Activated T-helper 9 cell treated with anti-CD3 and anti-CD28 coated beads, Interleukin-2, amount 50 U/mL, for 16 hours (primary cell): ENCODE measurements around the gene JAZF1.
"Not testable (repeated sequence)": the region's sequence is repeated elsewhere in the genome, so short reads cannot be mapped to it uniquely, and the experiment has no call there.

Experiments
- DNase-seq: peaks from one replicate; pipeline ENCODE4 v3.0.0-alpha.2; 2020; ENCODE audit warnings: low read depth

JAZF1 gene

DNA sequence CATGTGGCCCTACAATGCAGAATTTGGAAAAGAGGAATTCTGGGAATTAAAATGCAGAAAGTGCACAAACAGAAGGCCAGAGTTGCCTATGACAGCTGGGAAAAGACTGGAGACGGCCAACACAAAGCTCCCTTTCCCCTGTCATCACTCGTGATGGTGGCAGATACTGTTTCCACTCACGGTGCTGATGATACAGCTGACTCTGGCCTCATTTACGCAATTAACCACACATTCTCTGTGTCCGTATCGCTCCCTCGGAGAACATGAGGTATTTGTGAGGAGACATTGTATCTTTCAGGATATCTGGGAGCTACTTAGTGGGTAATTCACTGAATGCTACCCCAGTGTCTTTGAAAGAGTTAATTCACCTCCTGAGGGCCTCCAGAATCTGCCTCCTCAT, 267.8 kb downstream of the JAZF1 start:
- no peak for DNase-seq

DNA sequence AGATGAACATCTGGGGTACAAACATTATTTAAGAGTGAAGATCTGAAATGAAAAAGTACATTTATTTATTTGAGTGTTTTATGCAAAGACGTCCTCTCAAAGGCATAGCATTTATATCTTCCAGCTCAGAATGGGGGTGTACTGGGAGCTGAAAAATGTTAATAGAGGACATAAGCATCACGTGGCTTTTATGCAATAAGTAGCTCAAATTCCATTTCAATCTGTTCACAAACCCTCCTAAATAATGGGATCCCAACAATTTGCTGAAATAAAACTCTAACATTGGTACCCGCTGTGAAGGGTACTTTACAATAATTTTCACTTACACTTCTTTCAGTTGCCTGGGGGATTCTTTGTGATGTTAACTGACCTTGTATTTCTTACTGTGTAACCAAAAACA, 268.7 kb downstream of the JAZF1 start:
- DNase-seq = no peak

DNA sequence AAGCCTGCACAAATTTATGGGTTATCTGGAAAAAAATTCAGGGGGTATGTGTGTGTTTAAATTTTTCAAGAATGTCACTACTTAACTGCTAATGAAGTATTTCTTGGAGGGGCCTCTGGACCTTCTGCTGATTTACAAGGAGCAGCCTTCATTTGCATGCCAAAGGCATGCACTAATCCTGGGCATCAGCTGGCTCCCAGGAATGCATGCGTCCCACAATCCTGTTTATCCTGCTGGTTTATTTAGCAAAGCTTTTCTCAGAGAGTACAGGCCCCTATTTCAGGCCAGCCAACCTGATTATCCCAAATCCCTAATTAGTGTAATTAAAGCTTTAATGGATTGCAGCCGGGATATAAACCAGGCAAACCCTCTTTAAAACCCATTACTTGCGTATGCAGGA, 270.3 kb downstream of the JAZF1 start:
- DNase-seq = no peak

DNA sequence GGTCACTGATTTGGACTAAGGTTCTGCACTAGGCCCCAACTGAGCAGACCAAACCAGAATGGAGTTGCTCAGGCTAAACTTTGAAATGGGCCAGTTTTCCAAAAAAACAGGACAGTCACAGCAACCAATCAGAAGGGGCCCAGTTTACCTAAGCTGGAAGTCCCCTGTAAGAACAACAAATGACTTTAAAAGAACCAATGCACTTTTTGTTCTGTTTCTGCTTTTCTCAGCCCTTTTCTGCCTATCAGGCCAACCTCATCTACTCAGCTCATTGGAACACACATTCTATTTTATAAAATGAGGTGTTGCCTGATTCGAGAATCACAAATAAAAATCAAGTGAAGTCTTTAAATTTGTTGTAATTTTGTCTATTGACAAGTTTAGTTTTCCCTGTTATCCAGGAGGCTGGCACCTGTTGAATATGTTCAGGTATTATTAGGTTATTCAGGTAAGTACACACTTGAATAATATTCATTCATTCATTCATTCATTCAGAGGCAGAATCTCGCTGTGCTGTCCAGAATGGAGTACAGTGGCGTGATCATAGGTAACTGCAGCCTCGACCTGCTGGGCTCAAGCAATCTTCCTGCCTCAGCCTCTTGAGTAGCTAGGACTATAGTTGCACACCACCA, 271.9 kb downstream of the JAZF1 start:
- DNase-seq = no peak

DNA sequence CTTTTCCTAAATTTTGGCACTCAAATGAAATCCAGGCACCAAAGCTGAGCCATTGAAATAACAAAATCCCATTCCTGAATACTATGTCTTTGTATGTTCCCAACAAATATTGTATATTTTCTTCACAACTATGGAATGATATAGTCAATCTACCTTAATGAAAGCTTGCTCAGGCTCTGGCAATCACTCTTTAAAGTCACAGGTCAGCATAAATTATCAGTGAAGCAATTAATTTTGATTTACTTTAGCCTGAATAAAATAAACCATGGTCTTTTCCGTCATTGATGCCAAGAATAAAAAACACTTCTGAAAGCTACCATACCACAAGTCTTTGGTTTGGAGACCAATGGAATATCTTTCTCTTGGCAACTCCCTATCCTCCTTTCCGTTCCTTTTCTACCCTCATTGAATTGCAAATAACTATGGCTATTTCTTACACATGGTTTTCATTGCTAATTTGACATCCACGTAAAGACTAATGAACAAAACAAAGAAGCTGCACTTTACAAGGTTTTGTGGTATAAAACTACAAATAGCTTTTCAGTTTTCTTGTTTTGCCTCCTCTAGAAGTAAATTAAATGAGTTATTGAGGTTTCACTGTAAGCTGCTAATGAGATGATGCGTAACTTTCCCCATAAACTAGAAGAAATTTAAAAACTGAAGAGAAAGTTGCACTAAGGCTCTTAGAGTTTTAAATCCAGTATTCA, 274.1 kb downstream of the JAZF1 start:
- DNase-seq = no peak

DNA sequence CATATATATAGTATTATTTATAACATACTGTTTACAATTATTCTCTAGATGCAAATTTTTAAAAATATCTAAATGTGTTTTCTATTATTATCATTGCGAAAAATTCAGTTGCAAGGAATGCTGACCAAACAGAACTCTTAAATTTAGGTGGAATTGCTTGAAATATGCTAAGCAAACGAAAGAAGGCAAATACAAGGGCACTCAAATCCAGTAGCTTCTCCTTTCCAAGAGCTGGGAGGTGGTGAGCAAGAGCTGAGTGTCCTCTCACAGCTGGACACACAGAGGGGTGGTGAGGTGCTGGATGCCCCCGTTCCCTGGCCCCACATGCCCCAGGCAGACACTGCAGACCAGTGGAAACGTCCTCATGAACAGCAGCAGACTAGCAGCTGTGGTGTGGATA, 274.6 kb downstream of the JAZF1 start:
- no peak for DNase-seq

DNA sequence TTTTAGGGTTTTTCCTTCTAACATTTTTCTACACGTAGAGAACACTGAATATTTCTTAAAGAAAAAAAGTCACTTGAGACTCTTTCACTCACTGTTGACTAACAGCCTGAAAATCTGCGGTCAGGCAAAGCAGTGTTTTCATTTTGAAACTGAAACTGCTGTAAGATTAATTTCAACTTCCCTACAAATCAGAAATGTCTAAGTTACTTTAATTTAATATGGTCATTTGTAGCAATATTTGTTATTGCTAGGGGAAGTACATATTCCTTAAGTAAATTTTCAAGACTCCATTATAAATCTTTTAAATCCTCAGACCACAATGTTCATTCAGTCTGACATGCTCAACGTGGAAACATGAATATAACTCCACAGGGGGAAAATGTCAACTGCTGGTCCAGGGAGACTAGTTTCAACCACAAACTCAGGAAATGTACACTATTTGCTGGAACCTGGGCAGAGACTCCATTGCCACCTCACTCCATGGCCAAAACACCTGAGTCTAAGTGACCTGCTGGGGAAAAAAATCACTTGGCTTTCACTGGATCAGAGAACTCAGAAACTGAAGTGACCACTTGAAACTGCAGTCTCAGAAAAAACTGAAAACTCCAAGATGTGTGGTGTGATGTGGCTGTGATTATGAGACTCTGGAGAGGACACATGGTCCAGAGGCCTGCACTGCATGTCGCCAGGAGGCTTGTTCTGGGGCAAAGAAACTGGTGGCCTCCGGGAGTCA, 279.4 kb downstream of the JAZF1 start:
- DNase-seq = no peak

DNA sequence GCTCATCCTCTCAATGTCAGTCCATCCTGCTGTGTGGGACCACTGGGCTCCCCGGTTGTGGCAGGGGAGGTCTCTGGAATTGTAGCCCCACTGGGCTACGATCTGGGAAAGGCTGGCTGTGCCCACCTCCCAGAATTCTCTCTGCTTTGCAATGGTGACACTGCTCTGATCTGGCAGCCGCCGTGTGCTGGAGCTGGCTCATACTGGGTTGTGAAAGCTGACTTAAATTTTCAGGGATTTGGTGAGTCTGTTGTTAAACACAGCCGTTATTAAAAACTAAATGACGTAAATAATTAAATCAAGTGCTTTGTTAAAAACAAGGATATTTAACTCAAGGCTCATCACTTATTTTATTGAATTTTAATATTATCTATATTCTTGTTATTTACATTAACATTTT, 280.6 kb downstream of the JAZF1 start:
- DNase-seq = no peak

DNA sequence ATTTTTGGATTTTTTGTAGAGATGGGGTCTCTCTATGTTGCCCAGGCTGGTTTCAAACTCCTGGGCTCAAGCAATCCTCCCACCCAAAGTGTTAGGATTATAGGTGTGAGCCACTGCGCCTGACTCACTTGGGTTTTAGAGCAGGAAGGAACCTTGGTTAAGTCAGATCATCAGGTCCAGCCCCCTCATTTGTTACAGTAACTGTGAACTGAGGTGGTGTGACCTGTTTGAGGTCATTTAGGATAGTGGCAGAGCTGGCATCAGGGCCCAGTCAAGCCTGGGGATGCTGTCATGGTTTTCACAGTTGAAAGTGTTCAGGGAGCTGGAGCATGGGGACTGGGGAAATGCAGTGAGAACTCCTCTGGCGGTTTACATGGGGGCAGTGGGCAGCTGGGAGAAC, 281.0 kb downstream of the JAZF1 start:
- no peak for DNase-seq

DNA sequence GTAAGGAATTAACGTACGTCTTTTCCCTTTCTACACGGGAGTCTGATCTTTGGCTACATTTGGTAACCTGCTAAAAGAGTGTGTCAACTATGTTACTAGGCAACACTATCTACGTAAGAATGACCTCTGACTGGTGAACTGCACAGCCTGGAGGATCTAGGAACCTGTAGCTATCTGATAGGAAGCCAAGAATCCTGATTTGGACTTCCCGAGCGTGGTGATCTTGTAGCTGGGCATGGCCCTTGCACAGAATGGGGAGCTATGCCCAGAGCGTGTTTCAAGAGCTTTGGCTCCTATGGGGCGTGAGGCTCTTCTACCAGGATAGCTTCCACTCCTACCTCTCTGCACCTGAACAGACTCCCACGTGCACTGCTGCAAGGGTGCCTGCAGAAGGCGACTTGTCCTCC, 283.2 kb downstream of the JAZF1 start:
- no peak for DNase-seq

DNA sequence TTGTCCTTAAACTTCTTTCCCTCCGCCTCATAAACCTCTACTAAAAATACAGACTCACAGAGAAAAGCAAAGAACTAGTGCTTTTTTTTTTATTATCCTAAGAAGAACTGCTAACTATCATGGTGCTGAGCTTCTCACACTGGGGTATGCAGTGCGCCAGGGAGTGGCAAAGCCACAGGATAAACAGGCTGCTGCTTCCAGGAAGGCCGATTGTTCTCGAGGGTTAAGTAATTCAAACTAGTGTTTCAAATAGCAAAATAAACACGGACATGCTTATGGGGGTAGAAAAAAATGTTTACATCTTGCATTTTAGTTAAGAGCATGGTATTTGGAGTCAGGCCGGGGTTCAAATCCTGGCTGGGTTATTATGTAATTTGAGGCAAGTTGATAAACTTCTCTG, 283.6 kb downstream of the JAZF1 start:
- DNase-seq = no peak

DNA sequence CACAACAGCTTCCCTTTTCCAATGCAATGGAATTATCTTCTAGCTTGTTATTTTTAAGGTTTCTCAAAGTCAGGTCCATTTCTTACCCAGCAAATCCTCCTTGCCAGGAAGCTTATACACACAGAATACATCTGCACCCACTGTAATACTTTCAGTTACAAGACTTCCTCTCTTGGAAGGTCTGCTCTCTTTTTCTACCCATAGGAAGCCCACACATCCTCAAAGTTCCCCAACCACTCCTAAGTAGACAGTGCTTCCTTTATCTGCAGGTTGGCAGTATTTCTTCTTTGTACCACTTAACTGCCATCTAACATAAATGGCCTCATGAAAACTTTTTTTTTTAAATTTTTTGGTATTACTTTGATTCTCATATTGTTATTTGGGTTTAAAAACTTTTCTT, 285.0 kb downstream of the JAZF1 start:
- no peak for DNase-seq

DNA sequence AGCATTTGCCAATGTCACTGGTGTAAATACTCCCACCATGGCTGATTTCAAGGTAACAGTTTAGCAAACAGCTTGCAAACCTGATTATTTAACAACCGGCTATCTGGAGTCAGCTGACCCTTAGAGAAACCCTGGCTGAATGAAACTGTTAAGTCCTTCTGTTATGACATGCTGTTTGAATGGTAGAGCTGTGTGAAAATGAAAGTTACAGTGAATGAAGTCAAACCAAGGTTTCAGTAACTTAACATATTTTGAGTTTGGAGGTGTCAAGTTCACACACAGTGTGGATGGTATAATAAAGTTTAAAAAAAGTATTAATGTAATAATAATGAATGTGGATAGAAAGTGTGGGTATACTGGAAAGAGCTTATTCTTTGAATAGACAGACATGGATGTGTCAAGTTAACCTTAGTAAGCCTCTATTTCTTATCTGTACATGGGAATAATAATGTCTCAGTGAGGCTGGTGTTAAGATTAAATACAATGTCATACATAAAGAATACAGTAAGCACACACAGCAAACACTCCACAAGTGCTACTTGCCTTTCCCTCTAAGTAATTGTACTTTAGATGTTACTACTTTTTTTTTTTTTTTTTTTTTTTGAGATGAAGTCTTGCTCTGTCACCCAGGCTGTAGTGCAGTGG, 290.3 kb downstream of the JAZF1 start:
- DNase-seq = no peak

DNA sequence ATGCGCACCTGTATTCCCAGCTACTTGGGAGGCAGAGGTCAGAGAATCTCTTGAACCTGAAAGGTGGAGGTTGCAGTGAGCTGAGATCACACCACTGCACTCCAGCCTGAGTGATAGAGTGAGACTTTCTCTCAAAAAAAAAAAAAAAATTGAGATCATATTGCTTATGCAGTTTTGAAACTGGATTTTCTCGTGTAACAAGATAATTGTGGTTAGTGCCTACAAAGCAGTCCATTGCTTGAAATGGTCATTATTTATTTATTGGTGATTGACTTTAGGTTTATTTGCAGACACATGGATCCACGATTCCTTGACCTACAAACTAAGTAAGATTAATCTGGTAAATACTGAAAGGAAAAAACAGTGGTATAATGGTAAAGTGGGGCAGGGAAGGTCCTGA, 290.8 kb downstream of the JAZF1 start:
- no peak for DNase-seq

DNA sequence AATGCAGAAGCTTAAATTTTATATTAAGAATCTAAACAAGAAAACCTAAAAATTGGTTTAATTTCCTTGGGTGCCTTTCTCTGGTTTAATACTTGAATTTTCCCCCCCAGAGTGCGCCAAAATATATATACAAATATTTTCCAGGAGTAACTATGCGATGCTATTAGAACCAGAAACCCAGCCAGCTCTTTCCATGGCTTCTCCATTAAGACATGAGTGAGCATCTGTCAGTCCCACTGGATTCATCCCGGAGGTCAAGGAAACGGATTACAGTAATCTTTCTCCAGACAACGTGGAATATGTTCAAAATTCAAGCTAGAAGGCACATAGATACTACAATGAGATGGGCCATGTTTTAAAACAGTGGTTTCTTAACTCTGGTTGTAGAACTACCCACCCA, 291.9 kb downstream of the JAZF1 start:
- DNase-seq = no peak

DNA sequence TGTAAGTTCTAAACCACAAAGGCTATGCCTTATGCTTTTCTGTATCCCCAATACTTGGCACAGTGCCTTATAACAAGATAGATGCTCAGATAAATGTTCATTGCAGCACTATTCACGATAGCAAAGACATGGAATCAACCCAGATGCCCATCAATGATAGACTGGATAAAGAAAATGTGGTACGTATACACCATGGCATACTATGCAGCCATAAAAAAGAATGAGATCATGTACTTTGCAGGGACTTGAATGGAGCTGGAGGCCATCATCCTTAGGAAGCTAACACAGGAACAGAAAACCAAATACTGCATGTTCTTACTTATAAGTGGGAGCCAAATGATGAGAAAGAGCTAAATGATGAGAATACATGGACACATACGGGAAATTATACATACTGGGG, 293.9 kb downstream of the JAZF1 start:
- DNase-seq = not testable (repeated sequence)

DNA sequence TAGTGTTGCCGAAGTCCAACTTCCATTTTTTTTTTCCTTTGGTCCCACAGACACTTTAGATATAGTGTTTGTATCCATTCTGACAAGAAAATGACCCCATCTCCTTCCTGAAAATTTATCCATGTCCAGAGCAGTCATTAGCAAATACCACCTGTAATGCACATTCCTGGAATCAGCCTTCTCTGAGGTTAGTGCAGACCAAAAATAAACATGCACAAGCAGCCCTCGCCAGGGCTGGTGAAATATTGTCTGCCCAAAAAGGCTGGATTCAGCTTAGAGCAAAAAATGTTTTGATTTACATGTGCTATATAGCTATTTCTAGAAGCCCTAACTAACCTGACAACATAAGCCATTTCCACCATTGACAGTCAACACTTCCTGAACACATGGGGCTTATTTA, 294.9 kb downstream of the JAZF1 start:
- no peak for DNase-seq

DNA sequence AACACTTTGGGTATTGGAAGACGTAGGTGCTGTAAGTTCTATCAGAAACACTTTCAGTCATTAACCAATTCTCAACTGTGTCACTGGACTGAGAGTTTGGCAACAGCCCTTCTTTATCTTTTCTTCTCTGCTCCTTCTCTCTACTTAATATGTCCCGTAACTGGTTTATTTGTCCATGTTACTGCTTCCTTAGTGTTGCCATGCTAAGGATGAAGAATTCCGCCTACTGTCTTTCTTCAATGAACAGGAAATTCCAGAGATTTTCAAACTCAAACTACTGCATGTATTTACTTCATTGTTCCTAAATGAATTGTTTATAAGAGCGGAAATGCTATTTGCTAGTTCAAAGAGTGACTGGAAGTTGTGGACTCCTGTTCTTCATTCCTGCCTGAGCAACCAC, 296.9 kb downstream of the JAZF1 start:
- no peak for DNase-seq

DNA sequence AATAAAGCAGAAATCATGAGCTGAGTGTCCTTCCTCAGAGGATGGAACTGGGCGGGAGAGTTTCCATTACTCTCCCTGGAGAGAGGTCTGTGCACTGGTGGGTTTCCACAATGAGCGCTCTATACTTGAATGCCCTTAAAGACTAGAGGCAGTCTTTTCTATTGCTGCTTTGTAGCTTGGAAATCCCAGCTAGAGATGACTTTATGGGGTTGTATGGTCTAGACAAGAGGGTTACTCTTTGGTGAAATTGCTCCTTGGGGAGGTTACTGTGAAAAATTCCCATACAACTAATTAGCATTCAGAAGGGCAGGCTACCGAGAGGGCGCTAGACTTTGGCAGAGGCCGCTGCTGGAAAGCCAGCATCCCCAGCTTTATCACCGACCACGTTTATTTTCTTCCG, 303.8 kb downstream of the JAZF1 start:
- no peak for DNase-seq

DNA sequence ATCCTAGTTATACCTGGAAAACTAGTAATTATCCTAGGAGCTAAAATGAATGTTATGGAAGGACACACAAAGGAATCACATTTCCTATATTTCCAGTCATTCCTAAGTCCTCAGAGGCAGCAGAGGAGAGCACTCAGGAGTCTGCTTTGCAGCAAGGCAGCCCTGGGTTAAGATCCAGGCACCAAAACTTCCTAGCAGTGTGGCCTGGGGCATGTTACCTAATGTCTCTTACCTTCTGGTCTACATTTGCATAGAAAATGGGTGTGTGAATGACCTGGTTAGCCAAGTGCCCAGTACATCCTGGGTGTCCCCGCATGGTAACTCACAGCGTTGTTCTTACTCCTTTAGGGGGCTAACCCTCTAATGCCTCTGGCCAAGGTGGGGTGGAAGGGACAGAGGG, 304.8 kb downstream of the JAZF1 start:
- DNase-seq = no peak

DNA sequence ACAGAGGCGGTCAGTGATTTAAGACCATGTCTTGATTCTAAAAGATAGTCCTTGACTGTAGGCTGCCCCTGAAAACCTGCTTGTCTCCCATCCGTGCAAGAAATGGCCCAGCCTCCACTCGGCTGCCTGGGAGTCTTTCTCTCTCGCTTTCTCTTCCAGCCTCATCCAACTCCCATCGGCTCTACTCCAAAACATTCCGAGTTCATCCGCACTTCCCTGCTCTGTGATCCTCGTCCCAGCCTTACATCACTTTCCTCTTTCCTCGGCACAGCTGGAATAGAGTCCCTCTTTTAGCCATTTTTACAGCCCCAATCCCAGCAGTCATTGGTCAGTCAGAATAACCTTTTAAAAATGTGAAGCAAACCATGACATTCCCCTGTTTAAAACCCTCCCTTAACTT, 305.5 kb downstream of the JAZF1 start:
- DNase-seq = no peak

DNA sequence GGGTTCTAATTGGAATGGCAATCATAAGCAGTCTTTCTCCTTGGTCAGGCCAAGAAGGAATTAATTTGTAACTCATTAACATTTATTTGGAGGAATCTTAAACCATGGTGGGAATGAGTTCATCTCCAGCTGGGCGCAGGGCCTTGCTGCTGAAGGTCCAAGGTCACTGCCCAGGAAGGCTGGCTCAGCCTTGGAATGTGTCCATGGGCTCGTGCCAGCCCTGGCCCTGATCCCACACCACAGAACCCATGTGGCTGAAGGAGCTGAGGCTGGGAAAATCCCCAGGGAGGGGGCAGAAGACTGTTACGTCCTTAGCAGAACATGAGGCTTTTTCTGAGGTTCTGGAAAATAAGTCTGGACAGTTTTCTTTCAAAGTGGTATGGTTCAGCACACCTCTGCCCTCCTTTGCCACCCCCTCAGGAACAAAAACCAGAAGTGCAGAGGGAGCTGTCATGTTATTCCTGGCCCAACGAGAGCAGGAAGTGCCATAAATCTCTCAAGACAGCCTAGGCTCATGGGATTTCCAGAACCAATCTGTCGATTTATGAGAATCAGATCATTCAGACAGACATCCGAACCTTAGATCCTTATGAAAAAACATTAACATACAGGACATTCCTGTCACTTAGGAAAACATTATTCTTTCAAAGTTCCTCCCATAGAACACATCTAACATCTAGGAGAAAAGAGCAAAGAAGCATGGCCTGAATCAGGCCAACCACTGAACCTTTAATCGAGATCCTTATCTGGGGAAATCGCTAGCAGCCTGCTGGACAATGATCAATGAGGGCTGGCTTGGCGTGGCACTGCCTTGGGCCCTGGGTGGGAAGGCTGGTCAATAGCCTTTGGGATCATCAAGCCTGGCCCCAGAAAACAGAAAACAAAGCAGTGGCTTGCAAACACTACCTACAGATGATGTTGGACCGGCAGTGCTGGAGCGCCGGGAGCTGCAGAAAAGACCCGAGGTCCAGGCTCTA, 306.3 kb downstream of the JAZF1 start:
- no peak for DNase-seq
